ES-I3 (cell line): ENCODE data around the gene SAPCD2.

Experiments used
- H3K36me3 ChIP-seq: 2 replicates; pipeline ENCODE4 v1.6.1; 2013; ENCODE audit warnings: mild to moderate bottlenecking, low read length, control low read depth, moderate library complexity; ENCODE audit not compliant: insufficient read depth
- H3K4me1 ChIP-seq: 2 replicates; pipeline ENCODE4 v1.6.1; 2013; ENCODE audit warnings: mild to moderate bottlenecking, control low read depth, low read length; ENCODE audit not compliant: insufficient read depth
- H3K9ac ChIP-seq: 2 replicates; pipeline ENCODE4 v1.6.1; 2013; ENCODE audit warnings: low read depth, mild to moderate bottlenecking, low read length, moderate library complexity
- H3K9me3 ChIP-seq: 2 replicates; pipeline ENCODE4 v1.6.1; 2013; ENCODE audit warnings: mild to moderate bottlenecking, low read length, moderate library complexity; ENCODE audit not compliant: control insufficient read depth, insufficient read depth

Gene SAPCD2

DNA sequence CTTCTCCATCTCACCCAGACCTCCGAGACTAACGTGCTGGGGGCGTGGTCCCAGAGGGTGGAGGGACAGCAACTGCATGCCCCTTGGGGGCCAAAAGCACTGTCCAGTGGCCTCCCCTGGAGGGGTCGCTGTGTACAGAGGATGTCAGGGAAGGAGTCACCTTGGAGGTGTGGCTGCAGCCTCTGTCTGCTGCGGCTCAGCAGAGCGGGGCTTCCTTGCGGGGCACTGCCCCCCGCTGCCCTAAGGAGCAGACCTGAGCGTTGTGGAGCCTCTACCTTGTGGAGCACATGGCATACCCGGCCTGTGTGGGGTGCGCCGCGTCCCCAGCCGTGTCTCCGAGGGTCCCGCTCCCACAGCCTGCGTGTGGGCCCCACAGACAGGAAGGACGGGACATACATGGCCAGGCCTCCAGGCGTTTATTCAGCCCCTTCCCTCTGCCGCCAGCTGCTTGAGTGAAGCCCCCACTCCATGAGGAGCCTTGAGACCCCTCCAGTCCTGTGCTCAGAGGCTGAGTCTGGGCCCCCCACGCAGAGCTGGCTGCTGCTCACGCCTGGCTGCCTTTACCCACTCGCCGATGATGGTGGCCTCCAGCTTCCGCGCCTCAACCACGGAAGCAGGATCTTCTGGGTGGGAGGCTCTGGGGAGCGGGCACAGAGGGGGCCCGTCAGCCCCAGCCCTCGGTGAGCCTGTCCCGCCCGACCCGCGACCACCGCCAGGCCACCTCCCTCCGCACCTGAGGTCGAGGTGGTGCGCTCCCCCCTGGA lies 40.0 kb upstream of the SAPCD2 start:
- no peaks in the 10 kb centered on the region for H3K4me1 ChIP-seq
- H3K9ac ChIP-seq = no peak overlapping the region
- H3K36me3 ChIP-seq = no peaks in the 10 kb centered on the region

DNA sequence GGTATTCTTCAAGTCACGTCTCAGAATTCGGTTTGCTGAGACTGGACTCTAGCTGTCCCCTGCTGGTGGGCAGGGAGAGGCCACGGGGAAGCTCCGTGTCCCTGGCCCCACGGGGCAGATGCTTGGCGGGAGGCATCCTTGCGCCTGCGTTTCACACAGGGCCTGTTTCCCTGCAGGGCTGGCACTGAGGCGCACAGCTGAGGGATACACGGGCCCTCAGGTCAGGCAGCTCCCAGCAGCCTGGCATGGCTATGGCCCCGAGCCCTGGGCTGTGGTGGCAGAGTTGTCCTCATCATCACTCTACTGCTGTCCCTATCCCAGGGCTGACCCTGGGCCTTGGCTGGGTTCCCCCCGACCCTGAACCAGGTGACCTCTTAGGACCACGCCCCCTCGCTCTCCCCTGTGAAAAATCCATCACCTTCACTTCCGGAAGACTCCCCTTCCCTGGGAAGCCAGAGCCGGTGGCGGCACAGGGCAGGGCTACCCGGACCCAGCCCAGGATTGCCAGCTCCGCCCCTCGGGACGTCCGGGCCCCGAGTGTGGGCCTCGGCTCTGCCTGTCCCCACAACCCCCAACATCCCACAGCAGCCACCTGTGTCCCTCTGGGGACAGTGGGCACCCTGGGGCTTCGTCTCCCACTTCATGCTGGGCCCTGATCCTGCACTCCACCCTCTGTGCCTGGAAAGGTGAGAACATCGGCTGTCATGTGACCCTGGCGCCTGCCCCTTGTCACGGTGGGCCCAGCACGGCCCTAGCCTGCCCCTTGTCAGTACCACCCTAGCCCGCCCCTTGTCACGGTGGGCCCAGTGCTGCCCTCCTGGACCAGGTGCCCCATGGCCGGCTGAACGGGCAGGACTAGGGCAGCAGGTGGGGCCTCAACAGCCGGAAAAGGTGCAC lies 39.1 kb upstream of the SAPCD2 start:
- Histone ChIP-seq H3K4me1 (no peaks in the 10 kb centered on the region), H3K36me3 (no peaks in the 10 kb centered on the region), H3K9me3 (no peaks in the 10 kb centered on the region)

More for the DNA sequence above, 40.0 kb upstream of the SAPCD2 start:
- H3K9me3 ChIP-seq = no peaks in the 10 kb centered on the region

DNA sequence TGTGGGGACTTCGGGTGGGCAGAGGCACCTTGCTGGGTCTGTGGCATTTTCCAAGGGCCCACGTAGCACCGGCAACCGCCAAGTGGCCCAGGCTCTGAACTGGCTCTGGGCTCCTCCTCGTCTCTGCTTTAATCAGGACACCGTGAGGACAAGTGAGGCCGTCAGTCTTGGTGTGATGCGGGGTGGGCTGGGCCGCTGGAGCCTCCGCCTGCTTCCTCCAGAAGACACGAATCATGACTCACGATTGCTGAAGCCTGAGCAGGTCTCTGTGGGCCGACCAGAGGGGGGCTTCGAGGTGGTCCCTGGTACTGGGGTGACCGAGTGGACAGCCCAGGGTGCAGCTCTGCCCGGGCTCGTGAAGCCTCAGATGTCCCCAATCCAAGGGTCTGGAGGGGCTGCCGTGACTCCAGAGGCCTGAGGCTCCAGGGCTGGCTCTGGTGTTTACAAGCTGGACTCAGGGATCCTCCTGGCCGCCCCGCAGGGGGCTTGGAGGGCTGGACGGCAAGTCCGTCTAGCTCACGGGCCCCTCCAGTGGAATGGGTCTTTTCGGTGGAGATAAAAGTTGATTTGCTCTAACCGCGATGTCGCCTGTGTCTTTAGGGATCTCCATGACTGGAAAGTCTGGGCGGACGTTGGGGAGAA lies 38.4 kb upstream of the SAPCD2 start:
- H3K9me3 ChIP-seq = no peaks in the 10 kb centered on the region
- H3K4me1 ChIP-seq = no peaks in the 10 kb centered on the region
- no peak overlapping the region for H3K9ac ChIP-seq
- peaks cover under 1% of the 10 kb centered on the region; the same call in 1 of the 2 replicates for H3K36me3 ChIP-seq

More for the DNA sequence above, 39.1 kb upstream of the SAPCD2 start:
- H3K9ac ChIP-seq = no peak overlapping the region

DNA sequence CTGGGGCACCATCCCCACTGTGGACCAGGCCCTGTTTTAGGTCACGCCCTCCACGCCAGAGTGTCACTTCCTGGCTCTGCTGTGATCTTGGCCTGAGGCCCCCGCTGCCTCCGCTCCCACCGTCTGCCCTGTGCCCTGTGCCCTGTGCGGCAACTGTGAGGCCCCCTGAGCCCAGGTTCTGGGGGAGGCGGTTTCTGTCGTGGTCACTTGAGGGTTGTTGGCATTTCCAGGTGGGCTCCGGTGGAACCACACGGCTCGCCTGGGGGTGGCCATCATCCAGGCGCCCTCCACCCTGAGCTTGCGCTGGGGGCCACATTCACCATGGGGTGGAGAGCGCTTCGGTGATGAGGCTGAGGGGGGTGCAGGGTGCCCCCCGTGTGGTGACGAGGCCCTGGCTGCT lies 37.6 kb upstream of the SAPCD2 start:
- Histone ChIP-seq H3K9ac (no peak overlapping the region), H3K9me3 (peaks cover 4% of the 10 kb centered on the region; the same call in 1 of the 2 replicates), H3K36me3 (peaks cover 8% of the 10 kb centered on the region; the same call in 1 of the 2 replicates), H3K4me1 (no peaks in the 10 kb centered on the region)

DNA sequence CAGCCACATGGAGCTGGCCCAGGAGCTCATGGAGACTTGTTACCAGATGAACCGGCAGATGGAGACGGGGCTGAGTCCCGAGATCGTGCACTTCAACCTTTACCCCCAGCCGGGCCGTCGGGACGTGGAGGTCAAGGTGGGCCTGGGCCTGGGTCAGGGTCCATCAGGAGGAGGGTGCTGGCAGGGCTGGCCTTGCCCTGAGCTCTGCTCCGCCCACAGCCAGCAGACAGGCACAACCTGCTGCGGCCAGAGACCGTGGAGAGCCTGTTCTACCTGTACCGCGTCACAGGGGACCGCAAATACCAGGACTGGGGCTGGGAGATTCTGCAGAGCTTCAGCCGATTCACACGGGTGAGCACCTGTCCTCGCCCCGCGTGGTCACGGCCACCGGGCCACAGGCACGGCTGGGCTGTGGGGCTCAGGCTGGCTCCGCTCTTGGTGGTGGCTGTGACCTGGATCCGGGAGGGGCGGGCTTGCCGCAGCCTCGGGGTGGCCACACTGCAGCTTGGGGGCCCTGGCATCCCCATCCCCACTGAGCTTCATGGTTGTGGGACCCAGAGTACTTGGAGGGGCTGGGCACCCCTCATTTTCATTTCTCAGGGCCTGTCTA lies 37.1 kb upstream of the SAPCD2 start:
- Histone ChIP-seq H3K4me1 (no peaks in the 10 kb centered on the region), H3K36me3 (peaks cover 13% of the 10 kb centered on the region; the same call in 1 of the 2 replicates), H3K9me3 (peaks cover 6% of the 10 kb centered on the region; the same call in 1 of the 2 replicates)

DNA sequence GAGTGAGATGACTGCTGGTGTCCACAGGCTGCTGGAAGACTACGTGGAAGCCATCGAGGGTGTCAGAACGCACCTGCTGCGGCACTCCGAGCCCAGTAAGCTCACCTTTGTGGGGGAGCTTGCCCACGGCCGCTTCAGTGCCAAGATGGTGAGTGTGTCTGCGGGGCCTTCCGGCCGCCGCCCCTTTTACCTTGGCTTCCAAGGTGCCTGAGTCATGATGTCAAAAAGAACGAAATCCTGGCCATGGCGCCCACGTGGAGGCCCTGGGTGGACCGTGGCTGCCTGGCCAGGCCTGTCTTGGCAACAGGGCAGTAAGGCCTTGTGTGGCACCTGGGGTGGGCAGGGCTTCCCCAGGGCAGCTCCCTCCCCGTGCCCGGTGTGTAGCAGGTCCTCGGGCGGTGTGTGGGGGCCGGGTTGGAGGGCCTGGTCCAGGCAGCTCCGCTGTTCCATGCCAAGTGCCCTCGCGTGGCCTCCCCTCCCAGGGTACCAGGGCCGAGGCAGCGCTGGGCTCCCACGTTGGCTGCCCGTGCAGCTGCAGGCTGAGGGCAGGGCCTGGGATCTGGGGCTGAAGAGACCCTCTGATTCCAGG lies 36.4 kb upstream of the SAPCD2 start:
- peaks cover 6% of the 10 kb centered on the region; the same call in 1 of the 2 replicates for H3K9me3 ChIP-seq
- H3K36me3 ChIP-seq = peaks cover 20% of the 10 kb centered on the region
- no peaks in the 10 kb centered on the region for H3K4me1 ChIP-seq
- H3K9ac ChIP-seq = no peak overlapping the region

More for the DNA sequence above, 37.1 kb upstream of the SAPCD2 start:
- no peak overlapping the region for H3K9ac ChIP-seq

DNA sequence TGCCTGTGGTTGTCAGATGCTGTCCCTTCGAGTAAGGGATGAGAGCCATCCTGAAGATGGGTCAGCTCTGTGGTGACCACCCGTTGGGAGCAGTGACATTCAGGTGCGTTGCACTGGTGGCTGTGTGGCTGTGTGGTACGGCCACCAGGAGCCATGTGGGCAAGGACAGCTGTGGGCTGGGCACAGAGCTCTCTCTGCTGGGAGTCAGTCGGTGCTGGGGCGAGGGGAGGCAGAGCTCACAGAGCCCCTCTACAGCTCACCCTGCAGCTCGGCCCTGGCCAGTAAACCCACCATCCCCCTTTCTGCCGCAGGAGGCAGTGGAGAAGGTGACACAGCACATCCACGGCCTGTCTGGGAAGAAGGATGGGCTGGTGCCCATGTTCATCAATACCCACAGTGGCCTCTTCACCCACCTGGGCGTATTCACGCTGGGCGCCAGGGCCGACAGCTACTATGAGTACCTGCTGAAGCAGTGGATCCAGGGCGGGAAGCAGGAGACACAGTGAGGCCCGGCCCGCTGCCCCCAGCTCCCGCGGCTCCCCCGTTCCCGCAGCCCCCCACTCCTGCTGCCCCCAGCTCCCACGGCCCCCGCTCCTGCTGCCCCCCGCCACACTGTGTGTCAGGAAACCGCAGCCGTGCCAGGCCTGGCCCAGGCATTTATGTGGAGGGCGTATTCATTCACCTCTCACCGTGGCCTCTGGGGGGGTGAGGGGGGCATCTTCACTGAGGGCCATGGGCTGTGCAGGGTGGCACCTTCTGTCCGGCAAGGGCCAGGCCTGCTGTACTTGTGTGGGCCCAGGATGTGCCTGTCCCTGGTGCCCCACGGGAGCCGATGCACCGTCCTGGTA lies 35.7 kb upstream of the SAPCD2 start:
- Histone ChIP-seq H3K9ac (no peak overlapping the region), H3K9me3 (peaks cover 6% of the 10 kb centered on the region; the same call in 1 of the 2 replicates), H3K4me1 (no peaks in the 10 kb centered on the region), H3K36me3 (peaks cover 20% of the 10 kb centered on the region)

DNA sequence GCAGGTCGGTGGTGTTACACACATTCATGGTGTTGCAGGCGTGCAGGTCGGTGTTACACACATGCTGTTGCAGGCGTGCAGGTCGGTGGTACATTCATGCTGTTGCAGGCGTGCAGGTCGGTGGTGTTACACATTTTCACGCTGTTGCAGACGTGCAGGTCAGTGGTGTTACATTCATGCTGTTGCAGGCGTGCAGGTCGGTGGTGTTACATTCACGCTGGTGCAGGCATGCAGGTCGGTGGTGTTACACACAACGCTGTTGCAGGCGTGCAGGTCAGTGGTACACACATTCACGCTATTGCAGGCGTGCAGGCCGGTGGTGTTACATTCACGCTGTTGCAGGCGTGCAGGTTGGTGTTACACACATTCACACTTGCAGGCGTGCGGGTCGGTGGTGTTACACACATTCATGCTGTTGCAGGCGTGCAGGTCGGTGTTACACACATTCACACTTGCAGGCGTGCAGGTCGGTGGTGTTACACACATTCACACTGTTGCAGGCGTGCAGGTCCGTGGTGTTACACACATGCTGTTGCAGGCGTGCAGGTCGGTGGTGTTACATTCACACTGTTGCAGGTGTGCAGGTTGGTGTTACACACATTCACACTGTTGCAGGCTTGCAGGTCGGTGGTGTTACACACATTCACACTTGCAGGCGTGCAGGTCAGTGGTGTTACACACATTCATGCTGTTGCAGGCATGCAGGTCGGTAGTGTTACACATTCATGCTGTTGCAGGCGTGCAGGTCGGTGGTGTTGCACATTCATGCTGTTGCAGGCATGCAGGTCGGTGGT lies 33.0 kb upstream of the SAPCD2 start:
- Histone ChIP-seq H3K9ac (no peak overlapping the region), H3K36me3 (peaks cover 20% of the 10 kb centered on the region), H3K4me1 (no peaks in the 10 kb centered on the region), H3K9me3 (peaks cover 6% of the 10 kb centered on the region; the same call in 1 of the 2 replicates)

DNA sequence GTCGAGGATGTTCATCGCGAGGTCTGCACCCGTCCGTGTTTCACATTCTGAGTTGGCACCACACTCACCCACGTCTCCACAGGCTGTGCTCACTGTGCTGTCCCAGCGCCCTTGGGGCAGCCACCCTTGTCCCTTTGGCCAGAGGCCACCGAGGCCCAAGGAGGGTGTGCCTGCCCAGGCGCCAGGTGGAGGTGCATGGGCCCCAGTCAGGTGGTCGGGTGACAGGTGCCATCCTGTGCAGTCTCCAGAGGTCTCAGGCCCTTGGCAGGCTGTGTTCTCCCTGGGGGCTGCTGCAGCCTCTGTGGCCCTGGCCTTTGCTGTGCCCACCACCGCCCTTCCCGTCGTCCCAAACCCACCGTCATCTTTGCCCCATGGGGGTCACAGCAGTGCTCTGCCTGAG lies 28.9 kb upstream of the SAPCD2 start:
- Histone ChIP-seq H3K4me1 (no peaks in the 10 kb centered on the region), H3K36me3 (peaks cover 20% of the 10 kb centered on the region), H3K9ac (no peak overlapping the region), H3K9me3 (peaks cover 6% of the 10 kb centered on the region; the same call in 1 of the 2 replicates)

DNA sequence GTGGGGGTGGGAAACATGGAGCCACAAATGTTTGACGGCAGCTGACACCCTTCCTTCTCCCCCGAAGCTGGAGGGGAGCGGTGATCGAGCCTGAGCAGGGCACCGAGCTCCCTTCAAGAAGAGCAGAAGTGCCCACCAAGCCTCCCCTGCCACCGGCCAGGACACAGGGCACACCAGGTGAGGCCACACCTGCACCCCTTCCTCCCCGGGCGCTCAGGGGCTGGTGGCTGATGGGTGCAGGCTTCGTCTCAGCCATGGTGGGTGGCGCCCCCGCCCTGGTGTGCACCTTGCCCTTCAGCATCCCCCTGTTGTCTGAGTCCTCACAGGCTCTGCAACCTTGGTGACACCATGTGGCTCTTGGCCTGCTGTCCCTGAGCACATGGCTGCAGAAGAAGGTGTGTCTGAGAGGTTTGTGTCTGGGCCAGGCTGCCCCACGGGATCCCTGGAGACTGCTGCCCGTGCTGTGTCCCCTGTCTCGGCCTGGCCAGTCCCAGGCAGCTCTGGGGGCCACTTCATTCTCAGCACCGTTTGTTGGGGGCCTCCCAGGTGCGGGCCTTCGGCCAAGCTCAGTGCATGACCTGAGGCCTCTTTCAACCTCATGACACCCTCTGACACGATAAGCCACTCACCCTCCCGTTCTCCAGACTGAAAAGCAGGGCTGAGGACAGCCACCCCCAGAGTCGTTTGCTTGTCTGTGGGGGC lies 27.6 kb upstream of the SAPCD2 start:
- 0 out of 2 replicates have a peak, but pooled peaks cover 2% of the 10 kb centered on the region for H3K9me3 ChIP-seq
- peaks cover 12% of the 10 kb centered on the region for H3K36me3 ChIP-seq
- H3K4me1 ChIP-seq = no peaks in the 10 kb centered on the region
- H3K9ac ChIP-seq = no peak overlapping the region

DNA sequence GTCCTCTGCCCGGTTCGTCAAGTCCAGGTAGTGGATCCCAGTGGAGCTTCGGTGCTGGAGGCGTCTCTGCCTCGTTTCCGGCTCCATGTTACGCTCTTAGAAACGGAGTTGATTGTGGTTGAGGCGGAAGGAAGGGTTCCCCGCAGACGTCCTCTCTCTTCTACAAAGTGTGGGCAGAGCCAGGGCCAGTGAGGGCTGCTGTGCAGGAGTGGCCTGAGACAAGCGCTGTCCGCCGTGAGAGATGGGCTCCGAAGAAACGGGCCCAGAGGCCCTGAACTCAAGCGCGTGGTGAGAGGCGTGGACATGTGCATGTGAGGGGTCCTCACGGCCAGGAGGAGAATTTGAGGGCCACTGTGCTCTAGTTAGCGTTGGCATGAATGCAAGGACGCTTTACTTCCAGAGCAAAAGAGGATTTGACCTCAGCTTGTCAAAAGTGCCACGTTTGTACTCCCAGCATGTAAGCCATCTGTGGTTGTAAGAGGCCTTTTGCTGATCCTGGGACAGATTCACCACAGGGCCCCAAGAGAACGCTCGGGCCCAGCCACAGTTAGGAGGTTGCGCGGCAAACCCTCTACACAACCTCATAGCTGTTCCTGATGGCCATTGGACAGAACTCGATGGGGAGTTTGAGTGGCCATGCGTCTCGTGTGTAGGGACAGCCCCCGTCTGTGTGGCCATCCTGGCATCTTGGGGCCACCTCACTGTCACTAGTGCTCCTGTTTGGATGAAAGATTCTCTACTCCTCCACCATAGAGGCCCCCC lies 26.6 kb upstream of the SAPCD2 start:
- no peak overlapping the region for H3K9ac ChIP-seq
- H3K4me1 ChIP-seq = no peaks in the 10 kb centered on the region
- H3K36me3 ChIP-seq = peaks cover 2% of the 10 kb centered on the region; the same call in 1 of the 2 replicates
- H3K9me3 ChIP-seq = no peaks in the 10 kb centered on the region
